HG03521 (cell line): ENCODE data around the gene RXFP3.

ENCODE experiments used
- ATAC-seq: cut with Tn5 transposase; IDR thresholded peaks from one replicate; pipeline ENCODE4 v1.9.1; 2021; ENCODE audit warnings: mild to moderate bottlenecking, moderate library complexity; ENCODE audit not compliant: unreplicated experiment

RXFP3 gene

GRCh38 chr5:33976307-33976706, 40.1 kb downstream of the RXFP3 start:
- no peak for ATAC-seq

- no peak for ATAC-seq
Observed at GRCh38 chr5:33978306-33978705, 42.1 kb downstream of the RXFP3 start.

- no peak for ATAC-seq
Observed at GRCh38 chr5:33980030-33980429, 43.8 kb downstream of the RXFP3 start.

GRCh38 chr5:33981408-33982162, 45.4 kb downstream of the RXFP3 start:
- no peak for ATAC-seq

- ATAC-seq = no peak
Observed at GRCh38 chr5:33984178-33984577, 48.0 kb downstream of the RXFP3 start.

GRCh38 chr5:33984671-33985124, 48.5 kb downstream of the RXFP3 start, which contains the start of gene SLC45A2:
TSS of gene SLC45A2 (minus strand) at chr5:33984693. CDS start at chr5:33984583, 110 bp downstream.
- ATAC-seq = no peak

- no peak for ATAC-seq
Observed at GRCh38 chr5:33985447-33985846, 49.3 kb downstream of the RXFP3 start.
